ENCODE measurements around the gene AP5B1.

Gene AP5B1

GRCh38 chr11:65774525-65775306 is 6.1 kb downstream of the AP5B1 start:
- DNase-seq (ENCODE audit: low spot score): no peak
- Histone ChIP-seq H3K4me1 (ENCODE audit: control insufficient read depth in 2 of 2, insufficient read depth in 1 of 2, low read depth in 1 of 2, low read length in 2 of 2) (peaks cover 0 to 3% of the 10 kb centered on the region in 2 donors), H3K9me3 (replicated peaks in 1 of 2; ENCODE audit: control insufficient read depth in 2 of 2, insufficient read depth in 1 of 2, low read depth in 1 of 2, low read length in 2 of 2) (no peaks in the 10 kb centered on the region), H4K91ac (ENCODE audit: low read depth, low read length, poor library complexity) (no peak overlapping the region), H2AK5ac (ENCODE audit: low read depth, low read length) (no peak overlapping the region), H2BK5ac (ENCODE audit: low read length) (no peak overlapping the region), H3K79me1 (ENCODE audit: low read depth, low read length) (peaks cover 15% of the 10 kb centered on the region), H3K14ac (ENCODE audit: low read length) (no peak overlapping the region), H3K4me2 (ENCODE audit: insufficient read depth, low read length, poor library complexity, severe bottlenecking) (no peak overlapping the region), H3K4ac (ENCODE audit: low read length) (no peak overlapping the region), H2BK120ac (ENCODE audit: low read depth, low read length) (no peak overlapping the region), H2BK15ac (ENCODE audit: low read length) (no peak overlapping the region), H3K18ac (ENCODE audit: low read length) (no peak overlapping the region), H2BK12ac (ENCODE audit: low read length) (no peak overlapping the region), H3K27ac (replicated peaks; ENCODE audit: low read length) (no peak overlapping the region), H3K27me3 (ENCODE audit: control insufficient read depth in 3 of 3, insufficient read depth in 3 of 3, low read depth in 1 of 3, low read length in 3 of 3) (no peaks in the 10 kb centered on the region), H2AFZ (ENCODE audit: low read length) (no peak overlapping the region), H4K8ac (ENCODE audit: low read depth, low read length) (no peak overlapping the region), H3K23ac (ENCODE audit: low read depth, low read length, poor library complexity) (no peak overlapping the region), H3K9ac (ENCODE audit: low read depth, low read length, poor library complexity) (no peak overlapping the region), H3K4me3 (ENCODE audit: low read length in 2 of 2) (no peak overlapping the region), H3K36me3 (replicated peaks in 1 of 2; ENCODE audit: control insufficient read depth in 2 of 2, insufficient read depth in 2 of 2, low read length in 2 of 2) (peaks cover 6 to 18% of the 10 kb centered on the region in 2 donors)
- WGBS, 2 donors (ENCODE audit: extremely low coverage in 2 of 2, insufficient read length in 2 of 2, insufficient replicate concordance in 1 of 2): no CpG with 5 or more reads among the region's 9 CpGs

- no peak overlapping the region for H3K14ac ChIP-seq (ENCODE audit: low read length)
- no peaks in the 10 kb centered on the region for H3K9me3 ChIP-seq (replicated peaks in 1 of 2; ENCODE audit: control insufficient read depth in 2 of 2, insufficient read depth in 1 of 2, low read depth in 1 of 2, low read length in 2 of 2)
- no peak overlapping the region for H2BK120ac ChIP-seq (ENCODE audit: low read depth, low read length)
- no peak for DNase-seq (ENCODE audit: low spot score)
- H3K18ac ChIP-seq (ENCODE audit: low read length): no peak overlapping the region
- no peak overlapping the region for H3K23ac ChIP-seq (ENCODE audit: low read depth, low read length, poor library complexity)
- no peak overlapping the region for H3K27ac ChIP-seq (replicated peaks; ENCODE audit: low read length)
- H2AK5ac ChIP-seq (ENCODE audit: low read depth, low read length): no peak overlapping the region
- no CpG with 5 or more reads among the region's 8 CpGs for WGBS, 2 donors (ENCODE audit: extremely low coverage in 2 of 2, insufficient read length in 2 of 2, insufficient replicate concordance in 1 of 2)
- H3K9ac ChIP-seq (ENCODE audit: low read depth, low read length, poor library complexity): no peak overlapping the region
- H3K27me3 ChIP-seq (ENCODE audit: control insufficient read depth in 3 of 3, insufficient read depth in 3 of 3, low read depth in 1 of 3, low read length in 3 of 3): no peaks in the 10 kb centered on the region
- H3K4me1 ChIP-seq (ENCODE audit: control insufficient read depth in 2 of 2, insufficient read depth in 1 of 2, low read depth in 1 of 2, low read length in 2 of 2): no peaks in the 10 kb centered on the region
- H4K91ac ChIP-seq (ENCODE audit: low read depth, low read length, poor library complexity): no peak overlapping the region
- H2BK15ac ChIP-seq (ENCODE audit: low read length): no peak overlapping the region
- H3K4ac ChIP-seq (ENCODE audit: low read length): no peak overlapping the region
- H3K4me2 ChIP-seq (ENCODE audit: insufficient read depth, low read length, poor library complexity, severe bottlenecking): no peak overlapping the region
- H3K4me3 ChIP-seq (ENCODE audit: low read length in 2 of 2): no peak overlapping the region
- H2AFZ ChIP-seq (ENCODE audit: low read length): no peak overlapping the region
- H4K8ac ChIP-seq (ENCODE audit: low read depth, low read length): no peak overlapping the region
- H2BK5ac ChIP-seq (ENCODE audit: low read length): no peak overlapping the region
- H3K79me1 ChIP-seq (ENCODE audit: low read depth, low read length): peaks cover 8% of the 10 kb centered on the region
- H3K36me3 ChIP-seq (replicated peaks in 1 of 2; ENCODE audit: control insufficient read depth in 2 of 2, insufficient read depth in 2 of 2, low read length in 2 of 2): peaks cover 6 to 13% of the 10 kb centered on the region in 2 donors
- H2BK12ac ChIP-seq (ENCODE audit: low read length): no peak overlapping the region
Measured at GRCh38 chr11:65773784-65774411, 6.9 kb downstream of the AP5B1 start.

- Histone ChIP-seq H3K9ac (ENCODE audit: low read depth, low read length, poor library complexity) (no peak overlapping the region), H3K4me2 (ENCODE audit: insufficient read depth, low read length, poor library complexity, severe bottlenecking) (no peak overlapping the region), H3K4me3 (ENCODE audit: low read length in 2 of 2) (no peak overlapping the region), H3K18ac (ENCODE audit: low read length) (no peak overlapping the region), H3K27me3 (ENCODE audit: control insufficient read depth in 3 of 3, insufficient read depth in 3 of 3, low read depth in 1 of 3, low read length in 3 of 3) (no peaks in the 10 kb centered on the region), H2BK12ac (ENCODE audit: low read length) (no peak overlapping the region), H3K14ac (ENCODE audit: low read length) (no peak overlapping the region), H2BK120ac (ENCODE audit: low read depth, low read length) (no peak overlapping the region), H3K4me1 (ENCODE audit: control insufficient read depth in 2 of 2, insufficient read depth in 1 of 2, low read depth in 1 of 2, low read length in 2 of 2) (no peaks in the 10 kb centered on the region), H2BK15ac (ENCODE audit: low read length) (no peak overlapping the region), H3K27ac (replicated peaks; ENCODE audit: low read length) (no peak overlapping the region), H4K8ac (ENCODE audit: low read depth, low read length) (no peak overlapping the region), H3K9me3 (replicated peaks in 1 of 2; ENCODE audit: control insufficient read depth in 2 of 2, insufficient read depth in 1 of 2, low read depth in 1 of 2, low read length in 2 of 2) (no peaks in the 10 kb centered on the region), H3K23ac (ENCODE audit: low read depth, low read length, poor library complexity) (no peak overlapping the region), H2BK5ac (ENCODE audit: low read length) (no peak overlapping the region), H3K79me1 (ENCODE audit: low read depth, low read length) (no peaks in the 10 kb centered on the region), H2AK5ac (ENCODE audit: low read depth, low read length) (no peak overlapping the region), H3K4ac (ENCODE audit: low read length) (no peak overlapping the region), H2AFZ (ENCODE audit: low read length) (no peak overlapping the region), H4K91ac (ENCODE audit: low read depth, low read length, poor library complexity) (no peak overlapping the region), H3K36me3 (replicated peaks in 1 of 2; ENCODE audit: control insufficient read depth in 2 of 2, insufficient read depth in 2 of 2, low read length in 2 of 2) (peaks cover 0 to 4% of the 10 kb centered on the region in 2 donors)
- no peak for DNase-seq (ENCODE audit: low spot score)
- no CpG with 5 or more reads among the region's 6 CpGs for WGBS, 2 donors (ENCODE audit: extremely low coverage in 2 of 2, insufficient read length in 2 of 2, insufficient replicate concordance in 1 of 2)
Measured at GRCh38 chr11:65771589-65772112, 9.1 kb downstream of the AP5B1 start.

- no CpG with 5 or more reads among the region's 12 CpGs for WGBS, 2 donors (ENCODE audit: extremely low coverage in 2 of 2, insufficient read length in 2 of 2, insufficient replicate concordance in 1 of 2)
Measured at GRCh38 chr11:65770951-65771567, 9.7 kb downstream of the AP5B1 start.

More at GRCh38 chr11:65770951-65771567, 9.7 kb downstream of the AP5B1 start:
- Histone ChIP-seq H2BK5ac (ENCODE audit: low read length) (no peak overlapping the region), H3K4me2 (ENCODE audit: insufficient read depth, low read length, poor library complexity, severe bottlenecking) (no peak overlapping the region), H2AK5ac (ENCODE audit: low read depth, low read length) (no peak overlapping the region), H2AFZ (ENCODE audit: low read length) (no peak overlapping the region), H3K79me1 (ENCODE audit: low read depth, low read length) (no peaks in the 10 kb centered on the region), H3K9me3 (replicated peaks in 1 of 2; ENCODE audit: control insufficient read depth in 2 of 2, insufficient read depth in 1 of 2, low read depth in 1 of 2, low read length in 2 of 2) (no peaks in the 10 kb centered on the region), H3K14ac (ENCODE audit: low read length) (no peak overlapping the region), H4K8ac (ENCODE audit: low read depth, low read length) (no peak overlapping the region), H3K27ac (replicated peaks; ENCODE audit: low read length) (no peak overlapping the region), H3K4me1 (ENCODE audit: control insufficient read depth in 2 of 2, insufficient read depth in 1 of 2, low read depth in 1 of 2, low read length in 2 of 2) (no peaks in the 10 kb centered on the region), H3K9ac (ENCODE audit: low read depth, low read length, poor library complexity) (no peak overlapping the region), H3K27me3 (ENCODE audit: control insufficient read depth in 3 of 3, insufficient read depth in 3 of 3, low read depth in 1 of 3, low read length in 3 of 3) (no peaks in the 10 kb centered on the region), H3K36me3 (replicated peaks in 1 of 2; ENCODE audit: control insufficient read depth in 2 of 2, insufficient read depth in 2 of 2, low read length in 2 of 2) (no peaks in the 10 kb centered on the region), H4K91ac (ENCODE audit: low read depth, low read length, poor library complexity) (no peak overlapping the region), H3K23ac (ENCODE audit: low read depth, low read length, poor library complexity) (no peak overlapping the region), H2BK12ac (ENCODE audit: low read length) (no peak overlapping the region), H3K4ac (ENCODE audit: low read length) (no peak overlapping the region), H3K18ac (ENCODE audit: low read length) (no peak overlapping the region), H2BK120ac (ENCODE audit: low read depth, low read length) (no peak overlapping the region), H3K4me3 (ENCODE audit: low read length in 2 of 2) (no peak overlapping the region), H2BK15ac (ENCODE audit: low read length) (no peak overlapping the region)
- DNase-seq (ENCODE audit: low spot score): no peak
